ENCODE measurements around the gene POLR2A.

- TF ChIP-seq POLR2A (IDR thresholded peaks at IDR 0.05): no peak
- TF ChIP-seq CTCF (IDR thresholded peaks at IDR 0.05): no peak
- TF ChIP-seq POLR2AphosphoS5 (IDR thresholded peaks at IDR 0.05): no peak
Measured at GRCh38 chr17:7501729-7502128, 17.6 kb downstream of the POLR2A start.
